MV-4-11 (cell line): ENCODE results near the gene COL1A1.

Experiments used
- DNase-seq: peaks from one replicate; lab custom pipeline; 2025; lab: John Stamatoyannopoulos, UW

Gene COL1A1

DNA sequence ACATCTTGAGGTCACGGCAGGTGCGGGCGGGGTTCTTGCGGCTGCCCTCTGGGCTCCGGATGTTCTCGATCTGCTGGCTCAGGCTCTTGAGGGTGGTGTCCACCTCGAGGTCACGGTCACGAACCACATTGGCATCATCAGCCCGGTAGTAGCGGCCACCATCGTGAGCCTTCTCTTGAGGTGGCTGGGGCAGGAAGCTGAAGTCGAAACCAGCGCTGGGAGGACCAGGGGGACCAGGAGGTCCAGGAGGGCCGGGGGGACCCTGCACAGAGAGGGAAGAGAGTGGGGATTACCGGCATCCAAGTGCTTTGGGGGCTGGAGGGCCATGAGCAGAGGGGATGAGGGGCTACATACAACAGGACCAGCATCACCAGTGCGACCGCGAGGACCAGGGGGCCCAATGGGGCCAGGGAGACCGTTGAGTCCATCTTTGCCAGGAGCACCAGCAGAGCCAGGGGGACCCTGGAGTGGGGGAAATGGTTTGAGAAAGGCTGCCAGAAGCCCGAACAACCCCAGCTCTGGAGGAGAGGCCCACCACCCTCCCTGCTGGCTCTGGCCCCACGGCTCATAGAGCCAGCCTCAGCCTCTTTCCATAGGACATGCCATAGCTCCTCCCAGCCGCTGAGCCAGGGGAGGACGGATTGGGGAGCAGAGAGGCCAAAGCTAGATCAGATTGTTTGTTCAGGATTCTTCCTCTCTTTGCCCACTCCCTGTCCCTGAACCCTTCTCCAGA is 14.6 kb downstream of the COL1A1 start:
- no peak for DNase-seq

DNA sequence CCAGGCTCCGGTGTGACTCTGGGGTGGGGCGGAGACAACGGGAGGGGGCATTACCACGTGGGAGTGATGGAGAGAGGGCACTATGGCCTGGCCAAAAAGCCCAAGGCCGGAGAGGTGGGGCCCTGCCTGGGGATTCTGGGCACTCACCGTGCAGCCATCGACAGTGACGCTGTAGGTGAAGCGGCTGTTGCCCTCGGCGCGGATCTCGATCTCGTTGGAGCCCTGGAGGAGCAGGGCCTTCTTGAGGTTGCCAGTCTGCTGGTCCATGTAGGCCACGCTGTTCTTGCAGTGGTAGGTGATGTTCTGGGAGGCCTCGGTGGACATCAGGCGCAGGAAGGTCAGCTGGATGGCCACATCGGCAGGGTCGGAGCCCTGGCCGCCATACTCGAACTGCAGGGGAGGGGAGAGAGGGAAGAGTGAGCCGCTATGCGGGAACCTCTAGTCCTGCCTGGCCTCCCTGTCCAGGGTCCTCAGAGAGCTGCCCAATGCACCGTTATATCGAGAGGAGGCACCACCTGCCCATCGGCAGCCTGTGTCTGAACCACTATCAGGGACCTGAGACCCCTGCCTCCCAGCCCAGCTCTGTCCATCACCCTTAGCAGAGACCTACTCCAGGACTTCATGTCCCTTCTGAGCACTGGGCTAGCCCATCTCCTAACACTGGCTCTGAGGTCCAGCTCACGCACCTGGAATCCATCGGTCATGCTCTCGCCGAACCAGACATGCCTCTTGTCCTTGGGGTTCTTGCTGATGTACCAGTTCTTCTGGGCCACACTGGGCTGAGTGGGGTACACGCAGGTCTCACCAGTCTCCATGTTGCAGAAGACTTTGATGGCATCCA is 15.6 kb downstream of the COL1A1 start:
- no peak for DNase-seq

DNA sequence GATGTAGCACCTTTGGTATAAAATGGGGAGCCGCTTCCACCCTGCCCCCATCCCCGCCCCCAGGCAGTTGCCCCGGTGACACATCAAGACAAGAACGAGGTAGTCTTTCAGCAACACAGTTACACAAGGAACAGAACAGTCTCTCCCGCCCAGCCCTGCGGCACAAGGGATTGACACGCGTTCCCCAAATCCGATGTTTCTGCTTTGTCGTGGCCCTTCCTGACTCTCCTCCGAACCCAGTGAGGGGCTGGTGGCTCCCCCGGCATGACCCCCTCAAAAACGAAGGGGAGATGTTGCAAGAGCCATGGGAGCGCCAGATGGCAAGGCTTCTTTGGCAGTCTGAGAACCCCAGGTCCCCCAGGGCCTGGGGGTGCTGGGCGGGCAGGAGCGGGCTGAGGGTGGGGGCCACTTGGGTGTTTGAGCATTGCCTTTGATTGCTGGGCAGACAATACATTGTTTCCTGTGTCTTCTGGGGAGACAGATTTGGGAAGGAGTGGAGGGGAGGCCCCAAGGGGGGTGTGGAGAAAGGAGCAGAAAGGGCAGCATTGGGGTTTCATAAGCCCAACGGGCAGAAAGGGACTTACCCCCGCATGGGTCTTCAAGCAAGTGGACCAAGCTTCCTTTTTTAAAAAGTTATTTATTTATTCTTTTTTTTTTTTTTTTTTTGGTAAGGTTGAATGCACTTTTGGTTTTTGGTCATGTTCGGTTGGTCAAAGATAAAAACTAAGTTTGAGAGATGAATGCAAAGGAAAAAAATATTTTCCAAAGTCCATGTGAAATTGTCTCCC is 16.6 kb downstream of the COL1A1 start:
- peak; percentile 70 for DNase-seq

DNA sequence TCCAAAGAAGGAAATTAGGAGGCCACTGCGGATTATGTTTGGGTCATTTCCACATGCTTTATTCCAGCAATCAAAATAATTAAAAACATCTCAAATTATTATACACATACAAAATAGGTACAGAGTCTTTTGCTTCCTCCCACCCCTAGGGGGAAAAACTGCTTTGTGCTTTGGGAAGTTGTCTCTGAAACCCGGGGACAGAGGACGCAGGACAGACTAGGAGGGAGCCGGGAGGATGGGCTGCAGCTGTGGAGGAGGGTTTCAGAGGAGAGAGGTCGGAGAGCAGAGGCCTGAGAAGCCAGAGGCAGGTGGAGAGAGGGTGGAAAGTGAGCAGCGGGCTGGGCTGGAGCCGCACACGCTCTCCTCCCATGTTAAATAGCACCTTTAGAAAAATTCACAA is 17.4 kb downstream of the COL1A1 start:
- DNase-seq: no peak

DNA sequence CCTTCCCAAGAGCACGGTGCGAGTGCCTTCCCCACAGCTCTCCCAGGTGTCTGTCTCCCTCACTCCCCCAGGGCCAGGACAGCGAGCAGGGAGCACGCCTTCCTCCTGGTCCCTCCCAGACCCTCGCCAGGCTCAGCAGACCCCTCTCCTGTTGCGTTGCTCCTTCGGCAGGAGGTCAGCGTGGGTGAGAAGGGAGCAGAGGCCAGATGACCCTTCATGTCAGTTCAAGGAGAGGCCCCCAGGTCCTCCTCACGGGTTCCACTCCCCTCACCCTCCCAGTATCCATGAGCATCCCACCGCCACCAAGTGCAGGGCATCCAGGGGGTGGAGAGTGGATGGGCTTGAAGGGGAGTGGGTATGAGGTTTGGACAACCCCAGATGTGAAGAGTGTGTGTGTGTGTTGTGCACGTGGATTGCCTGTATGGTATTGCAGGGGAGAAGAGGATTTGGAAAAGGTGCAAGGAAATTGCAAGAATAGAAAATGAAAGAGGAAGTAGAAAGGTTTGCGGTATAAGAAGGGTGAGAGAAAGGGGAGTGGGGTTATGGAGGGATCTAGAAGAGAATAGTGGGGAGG is 17.9 kb downstream of the COL1A1 start:
- DNase-seq: peak; percentile 87

DNA sequence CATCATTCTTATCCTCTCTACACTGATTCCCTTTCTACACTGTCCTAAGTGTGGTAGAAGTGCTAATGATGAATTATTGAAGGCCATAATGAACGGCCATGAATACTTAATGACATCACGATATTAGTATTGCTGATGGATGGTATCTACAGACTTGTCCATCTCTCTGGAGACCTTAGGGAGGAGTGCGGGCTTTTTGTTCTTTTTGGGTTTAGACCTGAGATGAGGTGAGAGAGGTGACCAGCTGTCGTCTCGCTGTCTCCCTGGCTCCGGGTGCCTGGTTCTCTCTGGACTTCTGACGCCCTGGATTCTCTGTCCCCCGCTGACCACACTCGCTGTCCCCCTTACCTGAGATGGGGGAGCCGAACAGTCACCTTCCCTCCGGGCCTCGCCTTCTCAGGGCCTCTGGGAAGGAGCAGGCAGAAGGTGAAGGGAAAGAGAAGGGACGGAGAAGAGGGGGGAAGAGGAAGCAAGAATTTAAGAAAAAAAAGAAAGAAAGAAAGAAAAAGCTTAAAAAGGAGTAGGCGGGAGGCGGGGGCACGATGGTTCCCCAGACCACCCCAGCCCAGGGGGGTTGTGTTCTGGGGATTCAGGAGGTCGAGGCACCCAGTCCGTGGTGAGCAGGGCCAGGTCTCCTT is 18.5 kb downstream of the COL1A1 start:
- no peak for DNase-seq

DNA sequence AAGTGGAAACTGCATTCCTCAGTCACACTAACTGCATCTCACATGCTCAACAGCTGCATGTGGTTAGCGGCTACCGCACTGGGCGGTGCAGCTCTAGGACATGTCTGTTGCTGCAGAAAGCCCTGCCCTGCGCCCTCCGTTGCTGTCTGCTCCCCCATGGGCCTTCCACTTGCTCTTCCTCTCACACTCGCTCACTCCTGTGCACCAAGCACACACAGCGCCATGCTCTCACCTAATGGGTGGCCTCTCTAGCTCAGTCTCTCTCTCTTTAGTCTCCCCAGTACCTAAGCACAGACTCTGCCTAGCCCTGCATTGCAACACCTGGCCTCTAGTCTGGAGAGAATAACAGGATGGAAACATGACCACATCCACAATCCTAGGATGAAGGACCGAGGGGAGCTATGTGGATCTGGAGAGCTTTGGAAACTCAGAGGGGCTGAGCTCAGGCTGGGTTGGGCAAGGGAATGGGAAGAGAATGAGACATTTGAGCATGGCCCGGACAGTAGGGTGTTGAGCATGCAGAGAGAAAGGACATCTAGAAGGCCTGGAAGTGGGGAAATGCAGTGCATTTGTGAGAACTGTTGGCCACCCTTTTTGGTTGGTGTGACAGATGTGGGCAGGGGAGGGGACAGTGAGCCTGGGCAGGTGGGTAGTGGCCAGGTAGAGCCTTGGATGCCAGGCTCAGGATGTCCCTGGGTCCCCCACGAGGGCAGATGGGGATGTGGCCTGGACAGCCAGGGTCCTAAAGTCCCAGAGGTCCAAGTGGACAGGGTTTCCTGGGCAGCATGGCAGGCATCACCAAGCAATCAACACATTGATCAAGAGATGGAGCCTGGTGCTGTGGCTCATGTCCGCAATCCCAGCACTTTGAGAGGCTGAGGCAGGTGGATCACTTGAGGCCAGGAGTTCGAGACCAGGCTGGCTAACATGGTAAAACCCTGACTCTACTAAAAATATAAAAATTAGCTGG is 19.6 kb downstream of the COL1A1 start:
- peak; percentile 74 for DNase-seq

DNA sequence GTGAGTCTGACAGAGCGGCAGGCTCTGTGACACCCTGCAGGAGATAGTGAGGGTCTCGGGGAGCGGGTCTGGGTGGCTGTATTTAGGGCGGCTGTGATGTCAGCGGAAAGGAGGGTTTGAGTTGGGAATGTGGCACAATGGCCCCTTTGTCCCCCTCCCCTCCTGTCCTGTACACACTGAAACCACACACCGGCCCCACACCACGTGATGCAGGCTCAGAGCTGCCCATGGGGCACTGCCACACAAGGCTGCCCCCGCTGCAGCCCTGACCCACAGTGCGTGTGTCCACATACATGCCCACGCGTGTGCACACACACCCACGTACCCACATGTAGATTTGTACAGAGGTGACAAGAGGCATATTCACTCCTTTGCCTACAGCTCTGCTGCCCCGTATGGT is 20.3 kb downstream of the COL1A1 start:
- no peak for DNase-seq

DNA sequence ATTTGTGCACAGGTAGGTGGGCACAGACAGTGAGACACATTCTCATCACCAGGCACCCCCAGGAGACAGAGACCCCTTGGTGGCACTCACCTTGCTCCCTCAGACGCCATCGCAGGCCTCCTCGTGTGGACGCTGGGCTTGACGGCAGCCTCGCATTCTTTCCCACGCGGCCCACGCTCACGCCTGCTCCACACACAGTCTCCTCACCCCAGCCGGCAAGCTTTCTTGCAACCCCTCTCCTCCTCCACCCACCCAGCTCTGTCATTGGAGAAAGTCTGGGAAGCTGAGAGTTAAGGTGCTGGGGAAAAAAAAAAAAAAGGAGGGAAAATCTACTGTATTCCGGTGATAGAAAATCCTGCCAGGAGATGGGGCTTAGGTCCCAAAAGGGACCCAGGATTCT is 20.8 kb downstream of the COL1A1 start:
- no peak for DNase-seq

DNA sequence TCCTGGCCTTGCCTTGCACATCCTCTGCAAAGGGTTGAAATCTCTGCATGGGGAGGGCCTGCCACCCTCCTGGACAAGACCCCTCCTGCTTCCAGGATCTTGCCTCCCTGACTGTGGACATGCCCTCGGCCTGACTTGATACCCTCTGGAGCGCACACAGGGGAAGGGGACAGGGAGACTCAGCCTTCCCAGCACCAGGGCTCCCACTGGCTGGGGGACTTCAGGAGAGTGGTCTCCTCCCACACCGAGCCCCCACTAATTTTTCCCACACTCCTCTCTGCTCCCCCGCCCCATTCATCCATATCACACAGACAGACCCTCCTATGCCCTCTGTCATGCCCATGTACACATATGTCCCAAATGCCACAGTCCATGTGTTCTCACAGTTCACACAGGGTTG is 21.3 kb downstream of the COL1A1 start:
- no peak for DNase-seq

DNA sequence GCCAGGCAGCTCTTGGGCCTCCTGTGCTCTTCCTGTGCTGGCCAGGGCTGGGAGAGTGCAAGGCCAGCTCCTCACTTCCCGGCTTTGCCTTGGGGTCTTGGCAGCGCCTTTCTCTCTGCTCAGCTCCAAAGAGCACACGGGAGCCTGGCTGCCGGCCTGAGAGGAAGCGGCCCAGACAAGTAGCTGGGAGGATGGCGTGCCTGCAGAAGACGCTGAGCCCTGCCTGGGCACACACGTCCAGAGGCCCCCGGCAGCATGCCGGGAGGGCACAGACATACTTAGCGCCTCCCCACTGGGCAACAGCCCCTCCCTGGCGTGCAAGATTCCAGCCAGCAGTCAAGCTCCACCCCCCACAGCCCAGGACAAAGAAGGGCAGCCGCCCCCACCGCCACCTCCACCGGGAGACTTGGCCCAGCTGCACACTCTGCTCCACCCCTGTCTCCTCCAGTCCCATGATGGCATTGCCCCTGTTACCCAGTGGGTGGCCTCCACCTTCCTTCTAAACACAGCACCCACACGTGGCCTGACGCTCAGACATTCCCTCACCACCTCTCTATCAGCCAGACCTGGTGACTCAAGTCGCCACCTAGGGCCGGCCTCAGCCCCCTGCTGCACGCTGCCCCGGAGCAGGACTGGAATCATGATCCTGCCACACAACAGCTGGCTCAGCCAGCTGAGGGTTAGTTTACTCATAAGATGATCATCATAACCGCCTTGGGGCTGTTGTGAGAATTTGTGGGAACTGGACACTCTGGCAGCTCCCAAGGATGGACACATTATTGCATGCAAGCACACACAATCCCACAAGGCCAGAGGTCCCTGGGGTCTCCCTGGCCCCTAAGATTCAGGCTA is 23.2 kb downstream of the COL1A1 start:
- DNase-seq: peak; percentile 22

DNA sequence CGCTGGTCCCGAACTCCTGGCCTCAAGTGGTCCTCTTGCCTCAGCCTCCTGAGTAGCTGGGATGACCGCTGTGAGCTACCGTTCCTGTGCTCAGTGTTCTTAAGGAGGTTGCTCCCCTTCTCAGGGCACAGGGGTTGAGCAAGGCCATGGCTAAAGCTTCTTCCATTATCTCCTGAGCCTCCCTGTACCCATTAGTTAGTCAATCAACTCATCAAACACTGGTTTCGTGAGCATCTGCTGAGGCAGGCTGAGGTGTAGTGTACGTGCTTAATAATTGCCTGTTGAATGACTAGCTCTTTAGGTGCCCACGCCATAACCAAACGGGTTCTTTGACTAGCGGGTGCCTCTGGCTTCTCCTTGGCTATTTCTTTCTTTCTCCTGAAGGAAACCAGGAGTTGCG is 24.0 kb downstream of the COL1A1 start:
- DNase-seq: no peak

DNA sequence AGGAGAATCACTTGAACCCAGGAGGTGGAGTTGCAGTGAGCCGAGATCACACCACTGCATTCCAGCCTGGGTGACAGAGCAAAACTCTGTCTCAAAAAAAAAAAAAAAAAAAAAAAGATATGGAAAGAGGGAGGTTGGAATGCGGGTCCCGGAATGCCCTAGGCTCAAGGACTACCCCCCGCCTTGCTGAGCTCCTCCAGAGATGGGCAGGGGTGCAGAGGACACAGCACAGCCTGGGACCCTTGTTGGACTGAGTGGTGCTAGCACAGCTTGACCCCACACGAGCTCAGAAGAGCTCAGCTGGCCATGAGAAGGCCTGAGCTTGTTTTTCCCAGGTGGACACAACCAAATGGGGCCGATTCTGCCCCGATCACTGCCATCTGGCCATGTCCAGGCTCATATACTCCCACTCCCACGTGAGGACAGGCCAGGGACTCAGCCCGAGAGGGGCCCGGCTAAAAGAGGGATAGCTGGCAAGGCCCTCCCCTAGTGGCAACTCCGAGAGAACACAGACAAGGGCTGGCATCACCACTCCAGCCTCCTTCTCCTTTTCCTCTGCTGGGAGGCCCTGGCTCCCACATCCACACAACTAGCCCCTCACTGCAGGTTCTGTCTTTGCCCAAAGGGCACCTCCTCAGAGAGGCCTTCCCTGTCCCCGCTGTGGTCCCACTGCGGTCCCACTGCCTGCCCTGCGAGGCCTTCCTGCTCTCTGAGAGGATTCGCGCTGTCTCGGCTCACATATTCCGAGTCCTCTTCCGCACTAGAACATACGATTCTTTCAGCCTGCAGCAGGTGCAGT is 24.7 kb downstream of the COL1A1 start:
- no peak for DNase-seq

DNA sequence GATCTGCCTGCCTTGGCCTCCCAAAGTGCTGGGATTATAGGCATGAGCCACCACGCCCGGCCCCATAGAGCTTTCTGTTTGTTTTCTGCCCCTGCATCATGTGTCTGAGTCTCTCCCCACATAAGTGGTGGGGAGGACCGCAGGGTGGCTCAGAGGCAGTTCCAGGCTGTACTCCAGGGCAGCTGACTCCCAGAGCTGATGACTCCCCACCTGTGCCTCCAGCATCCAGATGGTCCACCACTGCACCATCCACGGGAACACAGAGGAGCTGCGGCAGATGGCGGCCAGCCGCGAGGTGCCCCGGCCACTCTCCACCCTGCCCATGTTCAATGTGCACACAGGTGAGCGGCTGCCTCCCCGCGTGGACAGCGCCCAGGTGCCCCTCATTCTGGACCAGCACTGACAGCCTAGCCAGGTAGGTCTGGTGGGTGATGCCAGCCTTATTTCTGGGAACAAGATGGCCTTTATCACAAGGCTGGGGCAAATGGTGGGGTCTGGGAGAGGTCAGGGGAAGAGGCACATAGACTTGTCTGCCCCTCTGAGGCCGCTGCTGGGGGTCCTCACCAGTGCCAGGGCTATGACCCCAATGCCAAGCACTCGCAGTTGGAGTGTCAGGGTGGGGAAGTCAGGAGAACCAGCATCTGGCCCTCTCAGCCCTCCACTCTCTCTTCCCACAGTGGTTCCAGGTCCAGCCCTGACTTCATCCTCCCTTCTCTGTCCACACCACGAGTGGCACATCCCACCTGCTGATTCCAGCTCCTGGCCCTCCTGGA is 26.2 kb downstream of the COL1A1 start:
- no peak for DNase-seq

DNA sequence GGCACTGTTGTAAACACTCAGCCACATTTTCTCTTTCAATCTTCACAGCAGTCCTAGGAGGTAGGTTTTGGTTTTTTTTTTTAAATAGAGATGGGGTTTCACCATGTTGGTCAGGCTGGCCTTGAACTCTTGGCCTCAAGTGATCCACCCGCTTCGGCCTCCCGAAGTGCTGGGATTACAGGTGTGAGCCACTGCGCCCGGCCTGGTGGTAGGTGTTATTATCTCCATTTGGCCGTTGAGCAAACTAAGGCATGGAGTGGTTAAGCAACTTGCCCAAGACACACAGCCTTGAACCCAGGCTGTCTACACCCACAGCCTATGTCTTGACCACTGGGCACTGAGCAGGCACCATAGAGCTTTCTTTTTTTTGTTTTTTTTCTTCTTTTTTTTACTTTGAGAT is 27.0 kb downstream of the COL1A1 start:
- DNase-seq: no peak

DNA sequence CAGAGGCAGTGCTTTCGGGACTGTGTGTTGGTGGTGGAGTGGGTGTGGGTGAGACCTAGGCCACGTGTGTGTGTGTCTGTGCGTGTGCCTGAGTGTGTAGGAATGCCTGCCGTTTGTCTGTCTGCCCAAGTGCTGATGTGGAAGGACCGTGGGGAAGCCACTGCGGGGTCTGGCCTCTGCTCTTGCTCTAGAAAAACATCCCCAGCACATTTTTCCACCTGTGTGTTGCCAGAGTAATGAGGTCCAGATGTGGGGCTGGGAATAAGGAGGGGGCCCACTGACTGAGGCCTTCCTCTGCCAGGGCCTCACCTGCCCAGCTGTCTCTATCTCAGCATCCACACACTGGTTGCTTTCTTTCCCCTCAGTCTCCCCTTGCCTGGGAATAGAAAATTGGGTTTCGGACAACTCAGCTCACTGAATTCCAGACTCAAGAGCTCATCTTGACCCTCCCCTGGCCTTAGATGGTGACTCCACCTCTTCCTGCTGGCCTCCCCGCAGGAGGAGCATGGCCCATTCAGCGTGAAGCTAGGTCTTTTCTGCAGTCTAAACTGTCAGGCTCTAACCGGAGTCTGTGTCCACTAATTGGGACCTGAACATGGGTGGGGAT is 28.0 kb downstream of the COL1A1 start:
- no peak for DNase-seq

DNA sequence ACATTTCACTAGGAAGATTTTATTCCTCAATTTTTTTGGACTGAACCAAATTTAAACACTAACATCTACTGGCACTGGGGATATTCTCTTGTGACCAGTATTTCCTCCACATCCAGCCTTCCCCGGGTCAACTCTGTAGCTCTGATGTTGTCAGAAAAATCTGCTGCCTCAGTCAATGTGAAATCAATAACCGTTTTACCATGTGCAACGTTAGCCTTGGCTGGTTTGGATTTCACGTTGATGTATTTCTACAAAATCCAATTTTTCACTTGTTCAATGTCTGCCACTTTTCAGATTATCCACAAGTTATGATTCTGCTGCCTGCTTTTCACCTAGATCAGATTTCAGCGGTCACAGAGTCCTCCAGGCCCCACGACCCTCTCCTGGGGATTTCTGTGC is 28.5 kb downstream of the COL1A1 start:
- no peak for DNase-seq

DNA sequence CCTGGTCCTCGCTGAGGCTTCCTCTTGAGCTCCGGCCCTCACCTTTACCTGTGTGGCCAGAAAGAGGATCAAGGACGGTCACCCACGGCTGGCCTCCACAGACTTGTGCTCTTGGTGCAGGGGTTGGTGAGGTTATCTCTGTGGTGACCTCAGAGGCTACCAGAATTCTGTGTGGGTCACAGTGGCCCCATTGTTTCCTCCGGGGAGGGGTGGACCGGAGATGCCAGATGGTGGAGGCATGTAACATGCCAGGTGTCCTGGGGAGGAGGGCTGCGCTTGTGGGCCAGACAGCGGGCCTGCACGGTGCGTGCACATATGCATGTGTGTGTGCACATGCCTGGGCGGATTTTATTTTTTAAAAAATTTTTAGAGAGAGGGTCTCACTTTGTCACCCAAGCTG is 29.3 kb downstream of the COL1A1 start:
- no peak for DNase-seq
